Measurements from ENCODE around the gene CD209. TPM values are rescaled to one million over a fixed set of nuclear protein-coding genes. Genes with fewer than 3 reads are reported as not detected.

CD209 gene
- total RNA-seq, 2 experiments from 2014 or later: not detected

DNA sequence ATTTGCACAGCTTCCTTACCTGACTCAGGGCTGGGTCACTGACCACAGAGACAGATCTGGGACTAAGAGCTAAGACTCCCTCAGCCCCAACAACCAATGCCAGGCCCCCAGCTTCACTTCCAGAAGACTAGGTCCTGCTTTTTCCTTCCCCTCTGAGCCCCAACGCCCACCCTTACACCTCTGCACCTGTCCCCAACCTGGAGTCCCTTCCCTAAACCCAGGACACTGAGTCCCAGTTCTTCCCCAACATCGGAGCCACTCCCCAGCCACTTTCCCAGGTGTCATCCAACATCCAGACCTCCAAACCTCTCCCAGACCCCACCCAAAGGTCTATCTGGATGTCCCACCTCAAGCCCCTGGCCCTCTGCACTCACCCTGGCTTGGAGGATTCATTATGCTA lies 48.3 kb downstream of the CD209 start:
- peaks cover 16% of the 10 kb centered on the region for H3K4me1 Mint-ChIP-seq (ENCODE audit: low read depth)
- Histone ChIP-seq H3K36me3 (ENCODE audit: insufficient read depth, low read length) (no peaks in the 10 kb centered on the region), H3K27ac (ENCODE audit: low read depth in 1 of 2, low read length in 2 of 2) (no peak overlapping the region), H3K9me3 (ENCODE audit: control insufficient read depth in 1 of 2, insufficient read depth in 1 of 2, low read length in 2 of 2) (no peaks in the 10 kb centered on the region), H3K4me3 (ENCODE audit: low read length) (no peak overlapping the region), H3K27me3 (ENCODE audit: control insufficient read depth in 1 of 2, insufficient read depth in 2 of 2, low read length in 2 of 2) (peaks cover 0 to 8% of the 10 kb centered on the region in 2 experiments), H3K4me1 (ENCODE audit: insufficient read depth, low read length) (peaks cover 19% of the 10 kb centered on the region)
- DNase-seq (no peak), ATAC-seq (ENCODE audit: poor library complexity) (no peak)
- peaks cover 15% of the 10 kb centered on the region for H3K27me3 Mint-ChIP-seq
- TF ChIP-seq, protein P1, sequence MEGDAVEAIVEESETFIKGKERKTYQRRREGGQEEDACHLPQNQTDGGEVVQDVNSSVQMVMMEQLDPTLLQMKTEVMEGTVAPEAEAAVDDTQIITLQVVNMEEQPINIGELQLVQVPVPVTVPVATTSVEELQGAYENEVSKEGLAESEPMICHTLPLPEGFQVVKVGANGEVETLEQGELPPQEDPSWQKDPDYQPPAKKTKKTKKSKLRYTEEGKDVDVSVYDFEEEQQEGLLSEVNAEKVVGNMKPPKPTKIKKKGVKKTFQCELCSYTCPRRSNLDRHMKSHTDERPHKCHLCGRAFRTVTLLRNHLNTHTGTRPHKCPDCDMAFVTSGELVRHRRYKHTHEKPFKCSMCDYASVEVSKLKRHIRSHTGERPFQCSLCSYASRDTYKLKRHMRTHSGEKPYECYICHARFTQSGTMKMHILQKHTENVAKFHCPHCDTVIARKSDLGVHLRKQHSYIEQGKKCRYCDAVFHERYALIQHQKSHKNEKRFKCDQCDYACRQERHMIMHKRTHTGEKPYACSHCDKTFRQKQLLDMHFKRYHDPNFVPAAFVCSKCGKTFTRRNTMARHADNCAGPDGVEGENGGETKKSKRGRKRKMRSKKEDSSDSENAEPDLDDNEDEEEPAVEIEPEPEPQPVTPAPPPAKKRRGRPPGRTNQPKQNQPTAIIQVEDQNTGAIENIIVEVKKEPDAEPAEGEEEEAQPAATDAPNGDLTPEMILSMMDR (IDR thresholded peaks at IDR 0.05): no peak
- H3K36me3 Mint-ChIP-seq (ENCODE audit: low read depth): no peaks in the 10 kb centered on the region
- CTCF ChIA-PET: interaction anchor here (1.2 kb wide), 1 partner anchor 18 kb away, joined by 4 read pairs; the partner anchor contains the start of gene TRAPPC5
- intact Hi-C loops (cut with DNase I, micrococcal nuclease): no loop called here
- H3K9me3 Mint-ChIP-seq: no peaks in the 10 kb centered on the region
- no peak overlapping the region for H3K4me3 Mint-ChIP-seq
- no peak overlapping the region for H3K27ac Mint-ChIP-seq
- POLR2A ChIA-PET: no interaction called here

DNA sequence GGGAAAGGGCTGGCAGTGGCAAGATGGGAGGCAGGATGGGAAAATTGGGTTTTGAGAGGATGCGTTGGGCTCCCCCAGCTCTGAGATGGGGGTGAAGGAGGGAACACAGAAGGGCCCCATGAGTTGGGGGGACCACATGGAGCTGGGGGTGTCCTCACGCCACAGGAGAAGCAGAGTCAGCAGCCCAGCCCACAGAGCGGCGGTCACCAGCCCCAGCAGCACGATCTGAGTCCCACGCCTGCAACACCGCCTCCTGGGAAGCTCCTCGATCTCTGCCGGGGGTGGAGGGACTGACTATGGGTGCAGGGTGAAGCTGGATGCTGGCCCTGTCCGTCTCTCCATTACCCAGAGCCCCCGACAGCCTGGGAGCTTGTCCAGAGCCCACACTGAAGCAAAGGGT lies 48.8 kb downstream of the CD209 start:
- peaks cover 15% of the 10 kb centered on the region for H3K27me3 Mint-ChIP-seq
- Histone ChIP-seq H3K4me3 (ENCODE audit: low read length) (no peak overlapping the region), H3K4me1 (ENCODE audit: insufficient read depth, low read length) (peaks cover 16% of the 10 kb centered on the region), H3K27ac (ENCODE audit: low read depth in 1 of 2, low read length in 2 of 2) (no peak overlapping the region), H3K27me3 (ENCODE audit: control insufficient read depth in 1 of 2, insufficient read depth in 2 of 2, low read length in 2 of 2) (peaks cover 0 to 8% of the 10 kb centered on the region in 2 experiments), H3K36me3 (ENCODE audit: insufficient read depth, low read length) (no peaks in the 10 kb centered on the region), H3K9me3 (ENCODE audit: control insufficient read depth in 1 of 2, insufficient read depth in 1 of 2, low read length in 2 of 2) (no peaks in the 10 kb centered on the region)
- DNase-seq (no peak), ATAC-seq (ENCODE audit: poor library complexity) (no peak)
- TF ChIP-seq, protein P1 (IDR thresholded peaks at IDR 0.05): no peak
- CTCF ChIA-PET: interaction anchor here (1.2 kb wide), 1 partner anchor 18 kb away, joined by 4 read pairs; the partner anchor contains the start of gene TRAPPC5
- peaks cover 16% of the 10 kb centered on the region for H3K4me1 Mint-ChIP-seq (ENCODE audit: low read depth)
- H3K4me3 Mint-ChIP-seq: no peak overlapping the region
- POLR2A ChIA-PET: no interaction called here
- intact Hi-C loops (cut with DNase I, micrococcal nuclease): no loop called here
- no peak overlapping the region for H3K27ac Mint-ChIP-seq
- H3K9me3 Mint-ChIP-seq: no peaks in the 10 kb centered on the region
- H3K36me3 Mint-ChIP-seq (ENCODE audit: low read depth): no peaks in the 10 kb centered on the region

DNA sequence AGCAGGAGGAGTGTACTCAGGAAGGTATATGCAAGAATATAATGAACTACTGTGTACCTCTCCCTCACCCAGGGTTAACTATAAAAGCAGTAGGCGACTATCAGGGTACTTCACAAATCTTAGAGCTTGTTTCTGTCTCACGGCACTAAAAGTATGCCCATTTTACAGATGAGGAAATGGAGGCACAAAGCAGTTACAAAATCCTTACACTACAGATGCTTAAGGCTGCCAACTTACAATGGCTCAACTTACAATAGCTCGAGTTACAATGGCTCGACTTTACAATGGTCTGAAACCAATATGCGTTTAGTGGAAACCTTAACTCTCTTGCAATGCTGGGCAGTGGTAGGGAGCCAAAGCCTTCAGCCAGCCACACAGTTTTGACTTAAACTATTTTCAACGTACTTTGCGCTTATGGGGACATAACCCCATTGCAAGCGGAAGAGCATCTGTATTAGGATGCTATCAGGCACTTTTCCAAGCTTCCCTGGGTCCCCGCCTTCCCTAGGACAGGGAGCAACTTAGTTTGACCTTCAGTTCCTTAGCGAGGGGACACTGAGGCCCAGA lies 49.5 kb downstream of the CD209 start:
- Mint-ChIP-seq H3K36me3 (ENCODE audit: low read depth) (no peaks in the 10 kb centered on the region), H3K9me3 (no peaks in the 10 kb centered on the region), H3K27me3 (peaks cover 15% of the 10 kb centered on the region), H3K27ac (no peak overlapping the region), H3K4me3 (no peak overlapping the region), H3K4me1 (ENCODE audit: low read depth) (peaks cover 16% of the 10 kb centered on the region)
- Histone ChIP-seq H3K27me3 (ENCODE audit: control insufficient read depth in 1 of 2, insufficient read depth in 2 of 2, low read length in 2 of 2) (peaks cover 0 to 8% of the 10 kb centered on the region in 2 experiments), H3K4me3 (ENCODE audit: low read length) (no peak overlapping the region), H3K36me3 (ENCODE audit: insufficient read depth, low read length) (no peaks in the 10 kb centered on the region), H3K27ac (ENCODE audit: low read depth in 1 of 2, low read length in 2 of 2) (no peak overlapping the region), H3K9me3 (ENCODE audit: control insufficient read depth in 1 of 2, insufficient read depth in 1 of 2, low read length in 2 of 2) (no peaks in the 10 kb centered on the region), H3K4me1 (ENCODE audit: insufficient read depth, low read length) (peaks cover 12% of the 10 kb centered on the region)
- ChIA-PET POLR2A (no interaction called here), CTCF (interaction anchor here (1.2 kb wide), 1 partner anchor 102 kb away, joined by 3 read pairs; no protein-coding TSS in a partner anchor)
- intact Hi-C loops (cut with DNase I, micrococcal nuclease): no loop called here
- ATAC-seq (ENCODE audit: poor library complexity) (no peak), DNase-seq (no peak)
- TF ChIP-seq, protein P1 (IDR thresholded peaks at IDR 0.05): no peak

Data from CD4-positive, alpha-beta T cell (primary cell).